Liver (tissue), 9 donors: ENCODE measurements around the gene CCDC187. TPM values are rescaled to one million over a fixed set of nuclear protein-coding genes. Genes with fewer than 3 reads are reported as not detected.

Experiments used
- DNase-seq: peaks from one replicate; pipeline ENCODE4 v3.0.0-alpha.2; 2017; ENCODE audit warnings: low spot score
- H3K27ac ChIP-seq, 2 donors: one replicate each; pipeline ENCODE4 v1.7.0; 2013; ENCODE audit warnings: inconsistent platforms in 2 of 2, low read length in 2 of 2, control low read depth in 1 of 2, low read depth in 1 of 2, mild to moderate bottlenecking in 1 of 2
- H3K27me3 ChIP-seq, 4 donors: one replicate each; pipeline versions ENCODE4 v1.6.1 to v1.7.0; 2013; ENCODE audit warnings: low read length in 3 of 4, inconsistent platforms in 1 of 4, mild to moderate bottlenecking in 1 of 4, moderate library complexity in 1 of 4; ENCODE audit not compliant: control insufficient read depth in 4 of 4, insufficient read depth in 4 of 4
- H3K36me3 ChIP-seq, 4 donors: one replicate each; pipeline versions ENCODE4 v1.6.1 to v1.7.0; 2013; ENCODE audit warnings: low read length in 3 of 4, mild to moderate bottlenecking in 3 of 4, low read depth in 1 of 4, moderate library complexity in 1 of 4; ENCODE audit not compliant: control insufficient read depth in 4 of 4, insufficient read depth in 3 of 4
- H3K4me1 ChIP-seq, 4 donors: one replicate each; pipeline versions ENCODE4 v1.6.1 to v1.7.0; 2013; ENCODE audit warnings: low read length in 3 of 4, mild to moderate bottlenecking in 3 of 4, moderate library complexity in 1 of 4; ENCODE audit not compliant: control insufficient read depth in 4 of 4, insufficient read depth in 4 of 4
- H3K4me3 ChIP-seq, 3 donors: one replicate each; pipeline versions ENCODE4 v1.6.1 to v1.7.0; 2013; ENCODE audit warnings: low read length in 3 of 3, control low read depth in 1 of 3, low read depth in 1 of 3, mild to moderate bottlenecking in 1 of 3
- H3K9ac ChIP-seq, 2 donors: one replicate each; pipeline ENCODE4 v1.7.0; 2013; ENCODE audit warnings: low read length in 2 of 2, mild to moderate bottlenecking in 2 of 2, moderate library complexity in 2 of 2, control low read depth in 1 of 2, low read depth in 1 of 2
- H3K9me3 ChIP-seq, 4 donors: one replicate each; pipeline versions ENCODE4 v1.6.1 to v1.7.0; 2013; ENCODE audit warnings: low read length in 3 of 4; ENCODE audit not compliant: control insufficient read depth in 4 of 4
- EGR1 ChIP-seq, 2 donors: IDR thresholded peaks; 2 replicates each; pipeline ENCODE4 v1.6.1; 2016 to 2018; ENCODE audit warnings: antibody characterized with exemption in 2 of 2, low read depth in 2 of 2
- FOXA1 ChIP-seq: IDR thresholded peaks from 2 replicates; pipeline ENCODE4 v1.6.1; 2016; ENCODE audit warnings: antibody characterized with exemption
- FOXA2 ChIP-seq: IDR thresholded peaks from 2 replicates; pipeline ENCODE4 v1.6.1; 2016; ENCODE audit warnings: antibody characterized with exemption
- HNF4A ChIP-seq, 2 donors: conservative IDR thresholded peaks; 2 replicates each; pipeline ENCODE4 v1.6.1; 2016; ENCODE audit warnings: antibody characterized with exemption in 2 of 2, mild to moderate bottlenecking in 2 of 2
- HNF4G ChIP-seq: IDR thresholded peaks from 2 replicates; pipeline ENCODE4 v1.6.1; 2016; ENCODE audit warnings: antibody characterized with exemption
- RAD21 ChIP-seq, 2 donors: IDR thresholded peaks; 2 replicates each; pipeline ENCODE4 v1.6.1; 2016; ENCODE audit warnings: antibody characterized with exemption in 2 of 2, mild to moderate bottlenecking in 2 of 2
- RXRA ChIP-seq, 2 donors: IDR thresholded peaks; 2 replicates each; pipeline ENCODE4 v1.6.1; 2017 to 2018; ENCODE audit warnings: antibody characterized with exemption in 2 of 2, mild to moderate bottlenecking in 1 of 2
- YY1 ChIP-seq: IDR thresholded peaks from 2 replicates; pipeline ENCODE4 v1.6.1; 2016; ENCODE audit warnings: antibody characterized with exemption, mild to moderate bottlenecking
- ZBTB33 ChIP-seq: IDR thresholded peaks from 2 replicates; pipeline ENCODE4 v1.6.1; 2016; ENCODE audit warnings: antibody characterized with exemption
- WGBS: extraction: QIAGEN DNeasy Blood & Tissue Kit; methylation state at CpG from one replicate; pipeline ENCODE4 v1.1.7; 2013; 5-methylcytosine and 5-hydroxymethylcytosine counted together
- polyA plus RNA-seq, 2 donors: library from polyadenylated mRNA; stranded (reverse) in 1 of 2; unstranded in 1 of 2; fragments of 200-250 nt in 1 of 2; fragments of >200 nt in 1 of 2; fragmentation: Nextera tagmentation in 1 of 2; extraction: Ambion mirVana in 1 of 2; gene quantifications; one replicate each; pipeline versions ENCODE4 v1.2.1 to v1.2.3, GENCODE V29; 2013 to 2015
- total RNA-seq, 2 donors: library from RNA; depleted of rRNA; stranded (reverse); fragments of >200 nt; gene quantifications; one replicate each; pipeline ENCODE4 v1.2.3, GENCODE V29; 2014
- TF ChIP-seq, protein P1 (sequence below): IDR thresholded peaks from 2 replicates; pipeline ENCODE4 v1.6.1; 2016; ENCODE audit warnings: antibody characterized with exemption
- donor health status: healthy.
- donor health status: healthy.
- donor health status: healthy.
- donor health status: healthy.
- donor health status: healthy.

The CCDC187 gene
- total and polyA plus RNA-seq, 4 donors, result 0.05 TPM; not detected in 3

DNA sequence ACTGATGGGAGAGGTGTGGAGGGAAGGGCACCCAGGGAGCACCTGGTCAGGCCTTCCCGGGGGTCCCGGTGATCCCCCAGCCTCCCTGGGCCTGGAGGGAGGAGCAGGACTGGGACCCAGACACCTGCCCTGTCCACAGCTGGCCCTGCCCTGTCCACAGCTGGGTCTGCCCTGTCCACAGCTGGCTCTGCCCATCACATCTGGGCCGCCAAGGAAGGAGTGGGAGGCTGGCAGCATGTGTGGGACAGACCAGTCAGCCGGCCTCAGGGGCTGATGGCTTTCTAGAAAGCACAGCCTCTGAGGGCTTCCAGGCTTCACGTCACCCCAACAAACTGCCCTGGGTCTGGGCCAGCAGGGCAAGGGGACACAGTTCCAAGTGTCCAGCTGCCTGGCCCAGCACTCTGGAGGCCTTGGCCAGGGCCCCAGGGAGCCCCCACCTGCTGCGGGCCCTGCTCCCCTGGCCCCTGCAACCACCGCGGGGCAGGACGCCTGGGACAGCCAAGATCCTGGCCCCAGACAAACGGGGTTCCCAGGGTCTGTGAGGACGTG is 47.4 kb upstream of the CCDC187 start:
- Histone ChIP-seq H3K4me1 (peaks cover 0 to 5% (median 1%) of the 10 kb centered on the region in 4 donors), H3K27me3 (no peaks in the 10 kb centered on the region), H3K4me3 (no peak overlapping the region), H3K9ac (no peak overlapping the region), H3K36me3 (no peaks in the 10 kb centered on the region), H3K9me3 (no peaks in the 10 kb centered on the region), H3K27ac (no peak overlapping the region)
- WGBS, result 85% methylated on average over 11 of the region's 11 CpGs
- no peak for TF ChIP-seq HNF4A (conservative IDR thresholded peaks at IDR 0.05)
- no peak for TF ChIP-seq RXRA (IDR thresholded peaks at IDR 0.05)
- no peak for TF ChIP-seq ZBTB33
- TF ChIP-seq YY1, result no peak
- no peak for TF ChIP-seq HNF4G
- no peak for DNase-seq

GRCh38 chr9:136349546-136349945 is 45.7 kb upstream of the CCDC187 start:
- Histone ChIP-seq H3K9ac (no peak overlapping the region), H3K4me3 (no peak overlapping the region), H3K27ac (no peak overlapping the region), H3K9me3 (no peaks in the 10 kb centered on the region), H3K4me1 (peaks cover 0 to 7% (median 0%) of the 10 kb centered on the region in 4 donors), H3K27me3 (no peaks in the 10 kb centered on the region), H3K36me3 (no peaks in the 10 kb centered on the region)
- TF ChIP-seq FOXA1, result no peak
- TF ChIP-seq, protein P1, sequence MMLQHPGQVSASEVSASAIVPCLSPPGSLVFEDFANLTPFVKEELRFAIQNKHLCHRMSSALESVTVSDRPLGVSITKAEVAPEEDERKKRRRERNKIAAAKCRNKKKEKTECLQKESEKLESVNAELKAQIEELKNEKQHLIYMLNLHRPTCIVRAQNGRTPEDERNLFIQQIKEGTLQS, result no peak
- no peak for TF ChIP-seq RAD21 (IDR thresholded peaks at IDR 0.05)
- TF ChIP-seq EGR1 (IDR thresholded peaks at IDR 0.05; ENCODE audit: low read depth in 2 of 2), result no peak
- no peak for TF ChIP-seq HNF4A (conservative IDR thresholded peaks at IDR 0.05)
- no peak for DNase-seq
- 93% methylated on average over 24 of the region's 24 CpGs for WGBS

GRCh38 chr9:136348691-136349090 is 44.8 kb upstream of the CCDC187 start:
- 94% methylated on average over 14 of the region's 14 CpGs for WGBS
- no peak for DNase-seq
- no peak overlapping the region for H3K4me3 ChIP-seq
- no peaks in the 10 kb centered on the region for H3K36me3 ChIP-seq
- peaks cover 0 to 7% (median 0%) of the 10 kb centered on the region in 4 donors for H3K4me1 ChIP-seq
- no peak for TF ChIP-seq HNF4A (conservative IDR thresholded peaks at IDR 0.05)
- no peaks in the 10 kb centered on the region for H3K9me3 ChIP-seq
- no peak overlapping the region for H3K9ac ChIP-seq
- H3K27me3 ChIP-seq, result no peaks in the 10 kb centered on the region
- no peak overlapping the region for H3K27ac ChIP-seq

- no peak for DNase-seq
- H3K4me1 ChIP-seq, result peaks cover 0 to 7% (median 3%) of the 10 kb centered on the region in 4 donors
- H3K27ac ChIP-seq, result no peak overlapping the region
Measured at GRCh38 chr9:136347472-136348256, 43.8 kb upstream of the CCDC187 start.

More at GRCh38 chr9:136347472-136348256, 43.8 kb upstream of the CCDC187 start:
- Histone ChIP-seq H3K27me3 (no peaks in the 10 kb centered on the region), H3K4me3 (no peak overlapping the region), H3K9ac (no peak overlapping the region), H3K36me3 (no peaks in the 10 kb centered on the region), H3K9me3 (no peaks in the 10 kb centered on the region)
- WGBS, result 85% methylated on average over 34 of the region's 34 CpGs
- no peak for TF ChIP-seq FOXA2
- TF ChIP-seq ZBTB33, result no peak
